GM18520 (cell line): ENCODE data around the gene PRKCZ.
"Not testable (repeated sequence)": the region's sequence is repeated elsewhere in the genome, so short reads cannot be mapped to it uniquely, and the experiment has no call there.

Experiments used
- ATAC-seq: cut with Tn5 transposase; IDR thresholded peaks from one replicate; pipeline ENCODE4 v1.9.1; 2021; ENCODE audit not compliant: unreplicated experiment

Gene PRKCZ

GRCh38 chr1:2084306-2084705 lies 34.1 kb downstream of the PRKCZ start:
- no peak for ATAC-seq

GRCh38 chr1:2085080-2085479 lies 34.9 kb downstream of the PRKCZ start:
- no peak for ATAC-seq

- ATAC-seq: no peak
Observed at GRCh38 chr1:2086446-2087078, 36.4 kb downstream of the PRKCZ start.

GRCh38 chr1:2087766-2088165 lies 37.6 kb downstream of the PRKCZ start:
- ATAC-seq: no peak

GRCh38 chr1:2088458-2088857 lies 38.2 kb downstream of the PRKCZ start:
- ATAC-seq: no peak

GRCh38 chr1:2089051-2089450 lies 38.8 kb downstream of the PRKCZ start:
- ATAC-seq: no peak

- no peak for ATAC-seq
Observed at GRCh38 chr1:2090216-2090890, 40.1 kb downstream of the PRKCZ start.

- no peak for ATAC-seq
Observed at GRCh38 chr1:2091611-2092604, 41.7 kb downstream of the PRKCZ start.

- no peak for ATAC-seq
Observed at GRCh38 chr1:2093055-2093454, 42.8 kb downstream of the PRKCZ start.

- ATAC-seq: no peak
Observed at GRCh38 chr1:2093636-2094035, 43.4 kb downstream of the PRKCZ start.

- ATAC-seq: not testable (repeated sequence)
Observed at GRCh38 chr1:2094269-2095158, 44.3 kb downstream of the PRKCZ start.

GRCh38 chr1:2095394-2095793 lies 45.2 kb downstream of the PRKCZ start:
- ATAC-seq: no peak

- ATAC-seq: no peak
Observed at GRCh38 chr1:2095981-2096736, 45.9 kb downstream of the PRKCZ start.

GRCh38 chr1:2097386-2098300 lies 47.4 kb downstream of the PRKCZ start:
- no peak for ATAC-seq

- ATAC-seq: no peak
Observed at GRCh38 chr1:2098301-2098698, 48.1 kb downstream of the PRKCZ start.

- no peak for ATAC-seq
Observed at GRCh38 chr1:2098839-2099785, 48.9 kb downstream of the PRKCZ start.

GRCh38 chr1:2099886-2100779 lies 49.9 kb downstream of the PRKCZ start:
- no peak for ATAC-seq
